K562 (cell line): ENCODE results near the gene LASP1NB.

Experiments used
- ATAC-seq: fragments of 200-7000 bp; cut with Tn5 transposase; 3 replicates; pipeline ENCODE4 v1.9.1; 2020; ENCODE audit warnings: moderate library complexity
- BruUV-seq: library from RNA; stranded (reverse); fragments of 400-500 nt; replicated peaks from 2 replicates; lab custom pipeline; 2021; lab: Mats Ljungman, UMichigan
- CTCF ChIA-PET: fragments of 300-600 bp; formaldehyde crosslinking; extraction: SDS; loops from one replicate; lab custom pipeline; 2021; ENCODE audit warnings: low intra/inter-chr PET ratio; lab: Yijun Ruan, JAX
- POLR2A ChIA-PET: fragments of 300-600, 350-650 bp; sonication (Branson Sonifier 250); formaldehyde crosslinking; extraction: SDS; loops from one replicate; lab custom pipeline; 2021; ENCODE audit warnings: antibody characterized with exemption, inconsistent platforms; lab: Yijun Ruan, JAX
- DNase-seq, 4 experiments: peaks; one replicate each; pipeline versions ENCODE4 v3.0.0 to v3.0.0-alpha.2; 2011 to 2018; ENCODE audit warnings: low spot score in 3 of 4, mixed read lengths in 3 of 4; ENCODE audit errors: extremely low read depth in 1 of 4
- FAIRE-seq: peaks from 2 replicates; lab custom pipeline; 2011; peaks lifted over from hg19 to GRCh38; lab: Jason Lieb, UNC
- H2AFZ ChIP-seq: 2 replicates; pipeline ENCODE4 v1.6.0; 2011; ENCODE audit warnings: low read depth, low read length, control low read depth, inconsistent platforms
- H3K27ac ChIP-seq: fragments of 200-600 bp; 3 replicates; pipeline ENCODE4 v1.8.0; 2011; ENCODE audit warnings: low read depth, mild to moderate bottlenecking, control low read depth, inconsistent platforms, low read length, moderate library complexity, mixed read lengths; ENCODE audit errors: extremely low read depth
- H3K27me3 ChIP-seq, 2 experiments: fragments of 300-600 bp in 1 of 2; 2 replicates in 1 of 2; 3 replicates in 1 of 2; pipeline versions ENCODE4 v1.6.0 to v1.8.0; 2011; ENCODE audit warnings: inconsistent platforms in 2 of 2, low read length in 2 of 2, mild to moderate bottlenecking in 1 of 2, mixed read lengths in 1 of 2, moderate library complexity in 1 of 2; ENCODE audit not compliant: control insufficient read depth in 2 of 2, insufficient read depth in 2 of 2
- H3K36me3 ChIP-seq: fragments of 300-600 bp; 3 replicates; pipeline ENCODE4 v1.8.0; 2011; ENCODE audit warnings: mild to moderate bottlenecking, low read length, inconsistent platforms; ENCODE audit not compliant: control insufficient read depth, insufficient read depth
- H3K4me1 ChIP-seq, 2 experiments: fragments of 200-600 bp in 1 of 2; replicated peaks in 1 of 2; 2 replicates in 1 of 2; 3 replicates in 1 of 2; pipeline versions ENCODE4 v1.5.1 to v1.8.0; 2011; ENCODE audit warnings: inconsistent platforms in 2 of 2, low read length in 2 of 2, mild to moderate bottlenecking in 1 of 2, mixed read lengths in 1 of 2, moderate library complexity in 1 of 2; ENCODE audit not compliant: control insufficient read depth in 2 of 2, insufficient read depth in 2 of 2
- H3K4me2 ChIP-seq: 2 replicates; pipeline ENCODE4 v1.6.1; 2011; ENCODE audit warnings: low read length, control low read depth, inconsistent platforms, mixed read lengths; ENCODE audit not compliant: insufficient read depth
- H3K4me3 ChIP-seq: fragments of 200-600 bp; sonication (generic), shearing (Covaris generic); 2 replicates; pipeline ENCODE4 v1.5.1; 2016; ENCODE audit warnings: control low read depth, inconsistent platforms
- H3K79me2 ChIP-seq: fragments of 200-600 bp; 3 replicates; pipeline ENCODE4 v1.8.0; 2011; ENCODE audit warnings: low read length, inconsistent platforms; ENCODE audit not compliant: control insufficient read depth, insufficient read depth
- H3K9ac ChIP-seq, 2 experiments: 2 replicates each; pipeline versions ENCODE4 v1.6.0 to v1.6.1; 2011; ENCODE audit warnings: low read depth in 2 of 2, low read length in 2 of 2, control low read depth in 1 of 2, inconsistent platforms in 1 of 2, mild to moderate bottlenecking in 1 of 2, mixed read lengths in 1 of 2; ENCODE audit not compliant: insufficient read depth in 1 of 2
- H3K9me1 ChIP-seq: one replicate; pipeline ENCODE4 v1.6.0; 2011; ENCODE audit warnings: inconsistent platforms, mild to moderate bottlenecking, low read length, moderate library complexity; ENCODE audit not compliant: control insufficient read depth, insufficient read depth
- H3K9me3 ChIP-seq: replicated peaks from 2 replicates; pipeline ENCODE4 v1.5.1; 2011; ENCODE audit warnings: low read depth, low read length, inconsistent platforms; ENCODE audit not compliant: control insufficient read depth, insufficient read depth
- H4K20me1 ChIP-seq: replicated peaks from 2 replicates; pipeline ENCODE4 v1.6.1; 2011; ENCODE audit warnings: low read length, inconsistent platforms, mixed read lengths; ENCODE audit not compliant: control insufficient read depth, insufficient read depth
- CEBPG ChIP-seq, 3 experiments: fragments of 200-800 bp in 1 of 3; sonication (Bioruptor generic) in 1 of 3; sonication (generic) in 1 of 3; formaldehyde crosslinking in 1 of 3; IDR thresholded peaks in 2 of 3; conservative IDR thresholded peaks in 1 of 3; 2 replicates each; pipeline versions ENCODE4 v1.6.1 to v1.8.0; 2016 to 2022; ENCODE audit warnings: missing compliant biosample characterization in 2 of 3, missing genetic modification characterization in 2 of 3, mild to moderate bottlenecking in 1 of 3, missing genetic modification reagents in 1 of 3
- KDM1A ChIP-seq, 2 experiments: fragments of 450-650 bp; IDR thresholded peaks; 2 replicates each; pipeline ENCODE4 v1.6.1; 2016; ENCODE audit warnings: mild to moderate bottlenecking in 2 of 2
- OTX1 ChIP-seq: fragments of 450-650 bp; formaldehyde crosslinking; IDR thresholded peaks from 2 replicates; pipeline ENCODE4 v1.4.0; 2022; ENCODE audit warnings: mild to moderate bottlenecking
- PHB2 ChIP-seq: fragments of 450-650 bp; IDR thresholded peaks from 2 replicates; pipeline ENCODE4 v1.6.1; 2017; ENCODE audit warnings: low read depth
- PURB ChIP-seq: sonication (generic); formaldehyde crosslinking; IDR thresholded peaks from 2 replicates; pipeline ENCODE4 v1.9.0; 2021; ENCODE audit warnings: low read depth, mild to moderate bottlenecking, missing genetic modification reagents
- RFX1 ChIP-seq: fragments of 450-650 bp; IDR thresholded peaks from 2 replicates; pipeline ENCODE4 v1.6.1; 2016; ENCODE audit warnings: mild to moderate bottlenecking, moderate library complexity
- THRA ChIP-seq: fragments of 450-650 bp; IDR thresholded peaks from 2 replicates; pipeline ENCODE4 v1.6.1; 2017; ENCODE audit warnings: mild to moderate bottlenecking, moderate library complexity
- ZFP36 ChIP-seq: fragments of 150-350 bp; IDR thresholded peaks from 2 replicates; pipeline ENCODE4 v1.6.1; 2018; ENCODE audit warnings: low read length, low read depth; ENCODE audit not compliant: partially characterized antibody
- WGBS: fragments of 100-300 bp; shearing (Covaris generic); methylation state at CpG from one replicate; pipeline ENCODE4 v1.1.6; 2016; ENCODE audit warnings: low coverage, mixed read lengths; ENCODE audit not compliant: insufficient coverage; ENCODE audit errors: missing lambda C conversion rate; 5-methylcytosine and 5-hydroxymethylcytosine counted together
- in situ Hi-C: fragments of 300-500 bp; cut with MboI; formaldehyde crosslinking; loops from 4 replicates; pipeline ENCODE4 v1.15.0; 2018; ENCODE audit warnings: inconsistent platforms, mixed read lengths
- intact Hi-C: fragments of 100-400 bp; cut with micrococcal nuclease; formaldehyde crosslinking; loops from 2 replicates; pipeline ENCODE4 v1.14.2; 2022

Gene LASP1NB

GRCh38 chr17:38885044-38885727 is 40.2 kb upstream of the LASP1NB start (continued):
- TF ChIP-seq KDM1A (IDR thresholded peaks at IDR 0.05) (no peak), THRA (no peak), PHB2 (no peak), PURB (CRISPR knock-in tag) (no peak), OTX1 (no peak), CEBPG (CRISPR knock-in tag; IDR thresholded peaks at IDR 0.05) (no peak), CEBPG (tag; conservative IDR thresholded peaks at IDR 0.05 in 1 of 2, IDR thresholded peaks at IDR 0.05 in 1 of 2) (no peak)

DNA sequence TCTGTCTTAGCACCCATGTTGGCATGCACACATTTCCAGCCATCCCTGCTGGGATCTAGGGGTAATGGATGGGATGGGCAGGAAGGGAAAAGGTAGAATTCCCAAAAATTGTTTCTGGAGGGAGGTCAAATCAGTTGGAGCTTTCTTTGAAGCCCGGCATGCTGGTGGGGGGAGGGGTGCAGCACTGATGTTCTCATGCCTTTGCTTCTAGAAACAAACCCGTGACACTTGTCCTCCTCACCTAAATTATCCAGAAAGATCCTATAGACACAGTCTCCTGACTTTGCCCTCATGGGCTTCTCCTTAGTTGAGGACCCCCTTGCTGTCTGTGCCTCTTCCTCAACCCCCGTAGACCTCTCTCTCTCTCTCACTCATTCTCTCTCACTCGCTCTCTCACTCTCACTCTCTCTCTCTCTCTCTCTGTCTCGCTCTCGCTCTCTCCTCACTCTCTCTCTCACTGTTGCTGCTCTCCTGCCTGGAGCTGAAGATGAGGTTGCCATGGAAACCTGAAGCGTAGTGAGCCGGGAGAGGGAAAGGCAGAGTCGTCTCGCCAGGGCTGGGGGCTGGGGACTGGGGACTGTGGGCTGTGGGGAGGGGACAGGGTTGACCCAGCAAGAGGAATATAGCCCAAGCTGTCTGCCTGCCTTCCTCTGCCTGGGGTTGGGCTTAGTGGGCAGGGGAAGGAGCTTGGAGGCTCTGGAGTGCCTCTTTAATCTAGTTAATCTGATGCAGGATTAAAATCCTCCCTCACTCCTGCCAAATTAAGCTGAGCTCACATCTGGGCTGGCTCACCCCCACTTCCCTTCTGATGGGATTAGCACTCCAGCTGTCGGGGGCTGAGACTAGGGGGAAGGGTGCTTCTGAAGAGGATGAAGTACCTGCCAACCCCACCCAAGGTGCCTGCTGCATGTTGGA is 39.4 kb upstream of the LASP1NB start:
- H3K9ac ChIP-seq: peak overlapping the region in 1 of 2 experiments; percentile 19; a peak in 1 of 4 replicates
- H3K4me1 ChIP-seq: peaks cover 9 to 17% of the 10 kb centered on the region in 2 experiments; a peak in 4 of 5 replicates
- H3K9me1 ChIP-seq: peaks cover 6% of the 10 kb centered on the region
- CTCF ChIA-PET: no interaction called here
- POLR2A ChIA-PET: interaction anchor here (0.6 to 1.6 kb wide), 9 partner anchors 8 to 1011 kb away, joined by 3 to 11 read pairs (median 3); no protein-coding TSS in a partner anchor
- DNase-seq (no peak), FAIRE-seq (no peak), ATAC-seq (no peak)
- 63% methylated on average over 10 of the region's 11 CpGs for WGBS
- no peak overlapping the region for H2AFZ ChIP-seq
- peak; percentile 86 for TF ChIP-seq RFX1
- TF ChIP-seq ZFP36: no peak
- H4K20me1 ChIP-seq: peaks cover 38% of the 10 kb centered on the region
- H3K36me3 ChIP-seq: peaks cover 84% of the 10 kb centered on the region; the same call in 2 of the 3 replicates
- BruUV-seq: no TSS peak
- no peak overlapping the region for H3K4me2 ChIP-seq
- H3K27ac ChIP-seq: no peak overlapping the region
- H3K27me3 ChIP-seq: no peaks in the 10 kb centered on the region
- intact Hi-C loops: no loop called here
- in situ Hi-C loops: no loop called here
- H3K4me3 ChIP-seq: no peak overlapping the region
- H3K79me2 ChIP-seq: peaks cover 50% of the 10 kb centered on the region
- no peaks in the 10 kb centered on the region for H3K9me3 ChIP-seq
